ENCODE results near the gene OCA2.

OCA2 gene

DNA sequence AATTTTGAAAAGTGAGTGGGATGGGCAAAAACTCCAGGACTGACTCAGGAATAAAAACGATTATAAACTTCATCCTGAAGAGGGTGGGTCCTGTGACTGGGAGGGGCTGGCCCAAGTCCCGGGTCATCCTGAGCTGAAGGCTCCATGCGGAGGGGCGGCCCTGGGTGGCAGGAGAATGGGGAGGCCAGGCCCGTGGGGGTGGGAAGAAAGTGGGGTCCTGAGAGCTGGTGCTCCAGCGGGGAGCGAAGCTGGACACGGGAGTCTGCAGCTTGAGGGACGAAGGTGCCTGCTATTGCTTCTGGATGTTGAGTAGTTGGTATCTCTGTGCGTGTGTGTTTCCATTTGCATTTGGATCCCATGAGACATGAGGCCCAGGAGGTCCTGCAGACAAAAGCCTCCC is 4.7 kb upstream of the OCA2 start:
- H3K4me3 ChIP-seq (ENCODE audit: low read depth, low read length, poor library complexity, severe bottlenecking), result no peak overlapping the region
- no peaks in the 10 kb centered on the region for H3F3A ChIP-seq (ENCODE audit: insufficient read depth, low read length)
- no peaks in the 10 kb centered on the region for H3K4me1 ChIP-seq (ENCODE audit: insufficient read depth, low read length, severe bottlenecking)
- H3K9me3 ChIP-seq (ENCODE audit: low read length), result no peaks in the 10 kb centered on the region
- H3K27ac ChIP-seq (ENCODE audit: low read depth, low read length, poor library complexity, severe bottlenecking), result no peak overlapping the region
- TF ChIP-seq CTCF (IDR thresholded peaks at IDR 0.05; ENCODE audit: low read length), result no peak
- no peak for TF ChIP-seq EZH2 (IDR thresholded peaks at IDR 0.05; ENCODE audit: borderline replicate concordance, low read length)
- no peak overlapping the region for H3K4me2 ChIP-seq (ENCODE audit: low read length)
- no peaks in the 10 kb centered on the region; the same call in 1 of the 2 replicates for H3K36me3 ChIP-seq (ENCODE audit: insufficient read depth, low read length)
- H3K9ac ChIP-seq (ENCODE audit: low read length), result no peak overlapping the region
- no peaks in the 10 kb centered on the region; the same call in 1 of the 2 replicates for H3K27me3 ChIP-seq (ENCODE audit: insufficient read depth, low read length)
- H3K9me2 ChIP-seq (ENCODE audit: low read depth, low read length), result no peaks in the 10 kb centered on the region
- no peaks in the 10 kb centered on the region for H4K20me1 ChIP-seq (ENCODE audit: insufficient read depth, low read length)
- no peaks in the 10 kb centered on the region for H3K79me2 ChIP-seq (ENCODE audit: insufficient read depth, low read length)
- H2AFZ ChIP-seq (ENCODE audit: low read length), result no peak overlapping the region

- peaks cover 7% of the 10 kb centered on the region; the same call in 1 of the 2 replicates for H3K27me3 ChIP-seq (ENCODE audit: insufficient read depth, low read length)
These were observed 2.9 kb upstream of the OCA2 start for GRCh38 chr15:28101983-28102441.

DNA sequence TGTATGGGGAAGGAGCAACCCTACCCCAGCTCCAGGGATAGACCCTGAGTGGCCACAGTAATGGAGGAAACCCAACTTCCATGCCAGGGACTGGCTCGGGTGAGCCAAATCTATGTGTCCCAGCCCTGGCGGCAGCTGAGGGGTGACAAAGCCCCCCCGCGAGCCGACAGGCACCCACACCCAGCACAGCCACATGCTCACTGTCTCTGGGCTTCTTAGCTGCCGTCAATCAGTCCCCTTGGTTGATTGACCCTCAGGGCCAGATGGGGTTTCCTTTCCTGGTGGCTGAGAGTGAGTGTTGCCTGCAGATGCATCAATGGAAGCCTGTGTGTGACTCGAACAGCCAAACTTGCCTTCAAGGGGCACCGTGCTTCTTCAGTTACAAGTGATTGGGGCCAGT is 2.1 kb upstream of the OCA2 start:
- Histone ChIP-seq H3K9me2 (ENCODE audit: low read depth, low read length) (no peaks in the 10 kb centered on the region), H4K20me1 (ENCODE audit: insufficient read depth, low read length) (no peaks in the 10 kb centered on the region), H3K36me3 (ENCODE audit: insufficient read depth, low read length) (no peaks in the 10 kb centered on the region; the same call in 1 of the 2 replicates), H3K79me2 (ENCODE audit: insufficient read depth, low read length) (no peaks in the 10 kb centered on the region), H3K27me3 (ENCODE audit: insufficient read depth, low read length) (peaks cover 10% of the 10 kb centered on the region; the same call in 1 of the 2 replicates), H3F3A (ENCODE audit: insufficient read depth, low read length) (no peaks in the 10 kb centered on the region), H3K4me3 (ENCODE audit: low read depth, low read length, poor library complexity, severe bottlenecking) (no peak overlapping the region), H3K9me3 (ENCODE audit: low read length) (no peaks in the 10 kb centered on the region), H3K9ac (ENCODE audit: low read length) (no peak overlapping the region), H3K4me1 (ENCODE audit: insufficient read depth, low read length, severe bottlenecking) (peaks cover 10% of the 10 kb centered on the region), H3K27ac (ENCODE audit: low read depth, low read length, poor library complexity, severe bottlenecking) (no peak overlapping the region), H2AFZ (ENCODE audit: low read length) (no peak overlapping the region), H3K4me2 (ENCODE audit: low read length) (no peak overlapping the region)
- no peak for TF ChIP-seq CTCF (IDR thresholded peaks at IDR 0.05; ENCODE audit: low read length)
- no peak for TF ChIP-seq EZH2 (IDR thresholded peaks at IDR 0.05; ENCODE audit: borderline replicate concordance, low read length)

More at GRCh38 chr15:28101983-28102441, 2.9 kb upstream of the OCA2 start:
- Histone ChIP-seq H3F3A (ENCODE audit: insufficient read depth, low read length) (no peaks in the 10 kb centered on the region), H4K20me1 (ENCODE audit: insufficient read depth, low read length) (no peaks in the 10 kb centered on the region), H3K27ac (ENCODE audit: low read depth, low read length, poor library complexity, severe bottlenecking) (no peak overlapping the region), H3K4me3 (ENCODE audit: low read depth, low read length, poor library complexity, severe bottlenecking) (no peak overlapping the region), H2AFZ (ENCODE audit: low read length) (no peak overlapping the region), H3K79me2 (ENCODE audit: insufficient read depth, low read length) (no peaks in the 10 kb centered on the region), H3K9me2 (ENCODE audit: low read depth, low read length) (no peaks in the 10 kb centered on the region), H3K36me3 (ENCODE audit: insufficient read depth, low read length) (no peaks in the 10 kb centered on the region; the same call in 1 of the 2 replicates), H3K4me1 (ENCODE audit: insufficient read depth, low read length, severe bottlenecking) (peaks cover 2% of the 10 kb centered on the region), H3K9me3 (ENCODE audit: low read length) (no peaks in the 10 kb centered on the region), H3K9ac (ENCODE audit: low read length) (no peak overlapping the region), H3K4me2 (ENCODE audit: low read length) (no peak overlapping the region)
- TF ChIP-seq EZH2 (IDR thresholded peaks at IDR 0.05; ENCODE audit: borderline replicate concordance, low read length) (no peak), CTCF (IDR thresholded peaks at IDR 0.05; ENCODE audit: low read length) (no peak)
